ENCODE data around the gene EFNA1.

GRCh38 chr1:155079487-155080311 lies 48.0 kb upstream of the EFNA1 start:
- TF ChIP-seq EZH2 (IDR thresholded peaks at IDR 0.05; ENCODE audit: borderline replicate concordance, low read depth, low read length, severe bottlenecking) (peak; percentile 95), CTCF (IDR thresholded peaks at IDR 0.05; ENCODE audit: extremely low read depth in 1 of 2, insufficient read depth in 1 of 2, low read depth in 1 of 2, low read length in 2 of 2) (no peak), JUN (IDR thresholded peaks at IDR 0.05; ENCODE audit: borderline replicate concordance, insufficient read depth, insufficient read length, low read depth) (no peak), POLR2AphosphoS5 (IDR thresholded peaks at IDR 0.05; ENCODE audit: insufficient read depth, low read depth, low read length) (no peak), POLR2A (IDR thresholded peaks at IDR 0.05; ENCODE audit: low read depth, low read length) (no peak), GATA2 (IDR thresholded peaks at IDR 0.05; ENCODE audit: insufficient read depth, insufficient read length, low read depth, low read length) (no peak), MAX (IDR thresholded peaks at IDR 0.05; ENCODE audit: insufficient read depth, insufficient read length) (no peak)
